CD14-positive monocyte (primary cell): ENCODE results near the gene QKI. TPM values are rescaled to one million over a fixed set of nuclear protein-coding genes. Genes with fewer than 3 reads are reported as not detected.

Experiments used
- DNase-seq, 3 donors: peaks; one replicate each; pipeline ENCODE4 v3.0.0-alpha.2; 2011 to 2022
- H2AFZ ChIP-seq: 2 replicates; pipeline ENCODE4 v1.6.0; 2012; ENCODE audit warnings: mild to moderate bottlenecking, low read depth, low read length, inconsistent platforms; ENCODE audit not compliant: insufficient read depth, poor library complexity, severe bottlenecking
- H3K27ac ChIP-seq, 2 donors: 1 replicate in 1 of 2; 2 replicates in 1 of 2; pipeline ENCODE4 v1.5.1; 2012 to 2013; ENCODE audit warnings: low read length in 2 of 2, control low read depth in 1 of 2, inconsistent platforms in 1 of 2, low read depth in 1 of 2, mild to moderate bottlenecking in 1 of 2
- H3K27me3 ChIP-seq, 2 donors: one replicate each; pipeline versions ENCODE4 v1.6.0 to v1.6.1; 2011 to 2013; ENCODE audit warnings: low read length in 2 of 2; ENCODE audit not compliant: control insufficient read depth in 2 of 2, insufficient read depth in 2 of 2
- H3K36me3 ChIP-seq, 2 donors: replicated peaks in 1 of 2; 1 replicate in 1 of 2; 2 replicates in 1 of 2; pipeline versions ENCODE4 v1.5.1 to v1.6.1; 2012 to 2013; ENCODE audit warnings: low read length in 2 of 2, control low read depth in 1 of 2, inconsistent platforms in 1 of 2, mild to moderate bottlenecking in 1 of 2; ENCODE audit not compliant: insufficient read depth in 2 of 2, control insufficient read depth in 1 of 2
- H3K4me1 ChIP-seq, 2 donors: 1 replicate in 1 of 2; 2 replicates in 1 of 2; pipeline versions ENCODE4 v1.5.1 to v1.6.1; 2012 to 2013; ENCODE audit warnings: low read length in 2 of 2, control low read depth in 1 of 2, inconsistent platforms in 1 of 2, mild to moderate bottlenecking in 1 of 2, moderate library complexity in 1 of 2; ENCODE audit not compliant: insufficient read depth in 2 of 2, control insufficient read depth in 1 of 2
- H3K4me2 ChIP-seq: replicated peaks from 2 replicates; pipeline ENCODE3; 2012; ENCODE audit warnings: low read length, moderate library complexity, mild to moderate bottlenecking; ENCODE audit not compliant: poor library complexity, severe bottlenecking; ENCODE audit errors: extremely low read depth
- H3K4me3 ChIP-seq, 3 experiments: fragments of 200-600 bp in 1 of 3; sonication (generic) in 1 of 3; replicated peaks in 1 of 3; 1 replicate in 2 of 3; 2 replicates in 1 of 3; pipeline ENCODE4 v1.5.1; 2011 to 2013; ENCODE audit warnings: low read length in 3 of 3, mild to moderate bottlenecking in 3 of 3, control low read depth in 2 of 3, low read depth in 2 of 3, inconsistent platforms in 1 of 3, moderate library complexity in 1 of 3
- H3K79me2 ChIP-seq: 2 replicates; pipeline ENCODE4 v1.6.0; 2012; ENCODE audit warnings: mild to moderate bottlenecking, control low read depth, inconsistent platforms, low read length, moderate library complexity; ENCODE audit not compliant: insufficient read depth
- H3K9ac ChIP-seq: 2 replicates; pipeline ENCODE4 v1.6.0; 2017; ENCODE audit warnings: low read length, mild to moderate bottlenecking; ENCODE audit not compliant: insufficient read depth, poor library complexity, severe bottlenecking
- H3K9me3 ChIP-seq, 2 donors: replicated peaks in 1 of 2; 1 replicate in 1 of 2; 2 replicates in 1 of 2; pipeline versions ENCODE4 v1.5.1 to v1.6.1; 2012 to 2013; ENCODE audit warnings: low read length in 2 of 2, control low read depth in 1 of 2; ENCODE audit not compliant: control insufficient read depth in 1 of 2, insufficient read depth in 1 of 2
- H4K20me1 ChIP-seq: 2 replicates; pipeline ENCODE4 v1.6.0; 2012; ENCODE audit warnings: mild to moderate bottlenecking, low read length, control low read depth, moderate library complexity; ENCODE audit not compliant: insufficient read depth
- H3K27ac Mint-ChIP-seq, 7 donors: one replicate each; pipeline ENCODE4 v1.8.0; 2020; ENCODE audit warnings: mild to moderate bottlenecking in 7 of 7, mixed read lengths in 7 of 7, moderate library complexity in 6 of 7, inconsistent platforms in 2 of 7
- H3K27me3 Mint-ChIP-seq, 3 donors: one replicate each; pipeline ENCODE4 v1.8.0; 2021 to 2022; ENCODE audit warnings: low read depth in 3 of 3, mild to moderate bottlenecking in 3 of 3, mixed read lengths in 3 of 3, moderate library complexity in 3 of 3, inconsistent platforms in 1 of 3
- H3K36me3 Mint-ChIP-seq, 2 donors: one replicate each; pipeline ENCODE4 v1.8.0; 2020; ENCODE audit warnings: mixed read lengths in 2 of 2, inconsistent platforms in 1 of 2, mild to moderate bottlenecking in 1 of 2
- H3K4me1 Mint-ChIP-seq: one replicate; pipeline ENCODE4 v1.8.0; 2020; ENCODE audit warnings: mild to moderate bottlenecking, mixed read lengths
- H3K4me3 Mint-ChIP-seq, 2 donors: one replicate each; pipeline ENCODE4 v1.8.0; 2020; ENCODE audit warnings: mild to moderate bottlenecking in 2 of 2, mixed read lengths in 2 of 2, moderate library complexity in 1 of 2
- H3K9me3 Mint-ChIP-seq, 7 donors: one replicate each; pipeline ENCODE4 v1.8.0; 2020 to 2022; ENCODE audit warnings: mixed read lengths in 7 of 7, mild to moderate bottlenecking in 6 of 7, moderate library complexity in 6 of 7, inconsistent platforms in 2 of 7
- WGBS: methylation state at CpG from one replicate; pipeline ENCODE4 v1.1.5; 2013; ENCODE audit warnings: missing lambda C conversion rate; ENCODE audit not compliant: insufficient coverage; 5-methylcytosine and 5-hydroxymethylcytosine counted together
- intact Hi-C, 2 donors: fragments of 100-400 bp; cut with micrococcal nuclease; formaldehyde crosslinking; loops; one replicate each; pipeline versions ENCODE4 v1.15.0 to v1.15.1; 2023
- polyA plus RNA-seq, 3 donors: library from polyadenylated mRNA; depleted of rRNA in 1 of 3; unstranded in 2 of 3; stranded (reverse) in 1 of 3; fragments of 300-500 nt in 2 of 3; fragments of >200 nt in 1 of 3; fragmentation: Illumina TruSeq in 2 of 3; gene quantifications; 1 replicate in 2 of 3; 2 replicates in 1 of 3; pipeline ENCODE4 v1.2.3, GENCODE V29; 2012 to 2021
- TF ChIP-seq, protein P1 (sequence below): fragments of 200-600 bp; IDR thresholded peaks from one replicate; pipeline ENCODE4 v1.8.0; 2022; ENCODE audit warnings: antibody characterized with exemption, mild to moderate bottlenecking

The QKI gene
- polyA plus RNA-seq, 3 donors, result 24.3 to 154 (median 71.8) TPM

DNA sequence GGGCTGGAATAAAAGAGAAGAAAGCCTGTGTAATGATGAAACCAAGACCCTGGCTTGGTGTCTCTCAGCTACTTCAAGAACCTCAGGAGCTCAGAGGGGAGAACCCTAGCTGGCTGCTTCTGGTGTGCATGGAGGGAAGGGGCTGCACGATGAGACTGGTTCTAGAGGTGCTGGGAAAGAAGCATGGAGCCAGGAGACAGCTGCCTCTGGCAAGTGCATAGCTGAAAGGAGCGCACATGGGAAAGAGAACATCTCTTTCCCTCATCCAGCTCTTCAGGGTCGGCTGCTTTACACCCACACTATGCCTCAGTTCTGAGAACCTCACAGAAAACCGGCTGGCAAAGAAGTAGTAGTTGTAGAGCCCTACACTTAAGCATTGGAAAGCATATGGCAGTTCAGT is 139.5 kb downstream of the QKI start:
- no CpG with 5 or more reads among the region's 4 CpGs for WGBS
- TF ChIP-seq, protein P1, sequence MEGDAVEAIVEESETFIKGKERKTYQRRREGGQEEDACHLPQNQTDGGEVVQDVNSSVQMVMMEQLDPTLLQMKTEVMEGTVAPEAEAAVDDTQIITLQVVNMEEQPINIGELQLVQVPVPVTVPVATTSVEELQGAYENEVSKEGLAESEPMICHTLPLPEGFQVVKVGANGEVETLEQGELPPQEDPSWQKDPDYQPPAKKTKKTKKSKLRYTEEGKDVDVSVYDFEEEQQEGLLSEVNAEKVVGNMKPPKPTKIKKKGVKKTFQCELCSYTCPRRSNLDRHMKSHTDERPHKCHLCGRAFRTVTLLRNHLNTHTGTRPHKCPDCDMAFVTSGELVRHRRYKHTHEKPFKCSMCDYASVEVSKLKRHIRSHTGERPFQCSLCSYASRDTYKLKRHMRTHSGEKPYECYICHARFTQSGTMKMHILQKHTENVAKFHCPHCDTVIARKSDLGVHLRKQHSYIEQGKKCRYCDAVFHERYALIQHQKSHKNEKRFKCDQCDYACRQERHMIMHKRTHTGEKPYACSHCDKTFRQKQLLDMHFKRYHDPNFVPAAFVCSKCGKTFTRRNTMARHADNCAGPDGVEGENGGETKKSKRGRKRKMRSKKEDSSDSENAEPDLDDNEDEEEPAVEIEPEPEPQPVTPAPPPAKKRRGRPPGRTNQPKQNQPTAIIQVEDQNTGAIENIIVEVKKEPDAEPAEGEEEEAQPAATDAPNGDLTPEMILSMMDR, result no peak
- peak overlapping the region; percentile 31 to 74 (median 56) for H3K27ac Mint-ChIP-seq

DNA sequence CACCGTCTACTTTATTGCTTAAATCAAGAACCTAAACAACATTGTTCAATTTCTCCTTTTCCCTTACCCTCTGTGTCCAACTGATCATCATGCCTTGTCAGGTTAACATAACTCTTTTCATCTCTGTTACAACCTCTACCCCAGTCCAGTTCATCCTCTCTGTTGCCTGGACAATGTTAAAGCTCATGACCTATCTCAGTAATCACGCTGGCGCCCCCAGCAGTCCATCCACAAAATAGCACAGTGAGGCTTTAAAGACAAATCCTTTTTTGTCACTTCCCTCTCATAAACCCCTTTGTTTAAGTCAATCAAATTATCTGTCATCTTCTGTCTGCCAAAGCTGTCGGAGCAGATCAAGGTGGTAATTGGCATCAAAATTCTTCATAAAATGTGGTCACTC is 140.1 kb downstream of the QKI start:
- TF ChIP-seq, protein P1, result peak; percentile 71
- Histone ChIP-seq H3K27me3 (no peaks in the 10 kb centered on the region), H3K4me3 (no peak overlapping the region), H3K9ac (no peak overlapping the region), H3K9me3 (no peaks in the 10 kb centered on the region), H3K27ac (peak overlapping the region in 1 of 2 donors; percentile 27), H3K36me3 (peaks cover 18 to 39% of the 10 kb centered on the region in 2 donors), H4K20me1 (peaks cover 98% of the 10 kb centered on the region), H3K4me2 (no peak overlapping the region), H3K4me1 (no peaks in the 10 kb centered on the region), H3K79me2 (peaks cover 87% of the 10 kb centered on the region), H2AFZ (no peak overlapping the region)
- peaks cover 0 to 2% (median 0%) of the 10 kb centered on the region in 7 donors for H3K9me3 Mint-ChIP-seq
- peak overlapping the region in 4 of 7 donors; percentile 25 to 74 (median 45) for H3K27ac Mint-ChIP-seq
- H3K4me3 Mint-ChIP-seq, result no peak overlapping the region
- DNase-seq, result peak; percentile 32 to 55 (median 52)
- peaks cover 31 to 54% of the 10 kb centered on the region in 2 donors for H3K36me3 Mint-ChIP-seq
- intact Hi-C loops, result loop anchor here in 1 of 2 donors (10.0 kb wide), 1 partner anchor 130 kb away; no protein-coding TSS in a partner anchor
- H3K4me1 Mint-ChIP-seq, result peaks cover 3% of the 10 kb centered on the region
- H3K27me3 Mint-ChIP-seq, result peaks cover 0 to 1% (median 0%) of the 10 kb centered on the region in 3 donors
- WGBS, result 90% methylated on average over 3 of the region's 4 CpGs

More for the DNA sequence above, 139.5 kb downstream of the QKI start:
- Histone ChIP-seq H3K4me1 (no peaks in the 10 kb centered on the region), H3K79me2 (peaks cover 89% of the 10 kb centered on the region), H3K27me3 (no peaks in the 10 kb centered on the region), H3K9ac (no peak overlapping the region), H3K4me3 (no peak overlapping the region), H2AFZ (no peak overlapping the region), H3K4me2 (no peak overlapping the region), H3K36me3 (peaks cover 18 to 36% of the 10 kb centered on the region in 2 donors), H3K27ac (peak overlapping the region in 1 of 2 donors; percentile 27), H3K9me3 (no peaks in the 10 kb centered on the region), H4K20me1 (peaks cover 98% of the 10 kb centered on the region)
- no peak for DNase-seq
- H3K36me3 Mint-ChIP-seq, result peaks cover 31 to 57% of the 10 kb centered on the region in 2 donors
- intact Hi-C loops, result loop anchor here in 1 of 2 donors (10.0 kb wide), 1 partner anchor 129 kb away; no protein-coding TSS in a partner anchor
- peaks cover 3% of the 10 kb centered on the region for H3K4me1 Mint-ChIP-seq
- H3K4me3 Mint-ChIP-seq, result no peak overlapping the region
- H3K27me3 Mint-ChIP-seq, result peaks cover 0 to 1% (median 0%) of the 10 kb centered on the region in 3 donors
- H3K9me3 Mint-ChIP-seq, result peaks cover 0 to 2% (median 0%) of the 10 kb centered on the region in 7 donors
